Stimulated activated CD8-positive, alpha-beta memory T cell treated with anti-CD3 and anti-CD28 coated beads, Interleukin-4, amount 100 ng/mL, for 1 hour (primary cell): ENCODE data around the gene RABL6.
A peak's percentile ranks its signal among the peaks of the same experiment; 100 is the strongest.
"Not testable (repeated sequence)": the region's sequence is repeated elsewhere in the genome, so short reads cannot be mapped to it uniquely, and the experiment has no call there.

Source experiments
- DNase-seq, 2 donors: peaks; one replicate each; pipeline ENCODE4 v3.0.0-alpha.2; 2020; ENCODE audit warnings: low read depth in 2 of 2, low spot score in 1 of 2

The RABL6 gene

DNA sequence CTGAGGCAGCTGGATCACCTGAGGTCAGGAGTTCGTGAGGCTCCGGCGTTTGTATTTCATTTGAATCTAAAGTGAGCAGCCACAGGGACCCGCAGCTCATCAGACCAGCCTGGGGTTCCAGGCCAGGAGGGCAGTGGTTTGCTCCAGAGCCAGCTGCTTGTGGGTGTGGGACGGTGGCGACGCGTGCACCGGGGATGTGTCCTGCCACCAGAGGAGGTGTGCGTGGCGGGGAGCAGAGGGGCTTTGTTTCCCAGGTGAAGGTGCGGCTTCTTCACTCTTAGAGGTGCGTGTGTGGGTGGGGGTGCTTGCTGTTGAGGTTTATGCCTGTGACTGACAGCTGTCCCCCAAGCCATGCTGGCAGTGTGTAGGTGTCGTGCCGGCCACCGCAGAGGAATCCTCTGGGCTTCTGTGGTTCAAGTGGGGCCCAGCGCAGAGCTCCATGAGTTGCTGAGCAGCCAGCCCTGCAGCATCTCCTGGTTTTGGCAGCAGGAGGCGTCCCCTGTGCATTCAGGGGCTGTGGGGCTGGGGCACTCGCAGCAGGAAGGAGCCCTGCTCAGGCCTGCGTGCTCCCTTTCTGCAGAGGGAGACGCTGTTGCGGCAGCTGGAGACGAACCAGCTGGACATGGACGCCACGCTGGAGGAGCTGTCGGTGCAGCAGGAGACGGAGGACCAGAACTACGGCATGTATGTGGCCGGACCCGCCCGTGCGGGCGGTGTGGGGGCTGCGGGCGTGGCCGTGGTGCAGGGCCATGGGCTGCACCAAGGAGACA, 27.6 kb downstream of the RABL6 start:
- no peak for DNase-seq

DNA sequence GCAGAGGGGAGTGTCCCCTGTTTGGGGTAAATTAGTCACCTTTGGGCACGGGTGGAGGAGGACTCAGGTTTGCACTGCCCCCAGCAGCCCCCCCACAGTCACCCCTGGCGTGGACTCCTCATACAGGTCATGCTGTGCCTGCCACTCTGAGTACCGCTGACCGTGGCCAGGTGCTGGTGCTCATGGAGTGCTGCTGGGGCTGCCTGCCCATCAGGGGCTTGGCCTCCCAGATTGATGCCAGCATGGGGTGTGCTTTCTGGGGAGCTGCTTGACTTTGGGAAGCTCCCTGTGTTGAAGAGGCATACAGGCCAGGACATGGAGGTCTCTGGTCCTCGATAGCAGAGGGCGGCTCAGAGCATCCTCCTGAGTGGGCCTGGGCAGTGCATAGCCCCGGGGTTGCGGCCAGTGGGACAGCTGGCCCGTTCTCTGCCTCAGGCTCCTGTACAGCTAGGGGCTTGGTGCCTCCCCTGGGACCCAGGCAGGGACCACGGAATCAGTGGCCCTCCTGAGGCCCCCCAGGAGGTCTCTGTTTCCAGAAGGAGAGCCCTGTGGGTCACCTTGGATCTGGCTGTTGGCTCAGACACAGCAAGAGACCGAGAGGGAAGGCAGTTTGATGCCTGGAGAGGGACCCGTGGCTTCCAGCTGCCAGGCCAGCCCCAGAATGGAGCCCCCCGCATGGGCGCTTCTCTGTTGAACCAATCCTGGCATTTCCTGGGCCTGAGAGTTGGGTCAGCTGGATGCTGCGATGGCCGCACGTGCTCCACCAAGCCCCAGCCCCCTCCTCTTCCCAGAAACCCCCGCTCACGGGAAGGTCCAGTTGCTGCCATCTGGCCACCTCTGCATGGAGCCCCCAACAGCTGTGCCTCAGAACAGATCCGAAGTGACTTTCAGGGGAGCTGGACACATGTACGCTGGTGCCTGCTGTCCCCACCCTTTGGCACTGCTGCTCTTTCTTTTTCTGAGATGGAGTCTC, 28.5 kb downstream of the RABL6 start:
- DNase-seq, result no peak

DNA sequence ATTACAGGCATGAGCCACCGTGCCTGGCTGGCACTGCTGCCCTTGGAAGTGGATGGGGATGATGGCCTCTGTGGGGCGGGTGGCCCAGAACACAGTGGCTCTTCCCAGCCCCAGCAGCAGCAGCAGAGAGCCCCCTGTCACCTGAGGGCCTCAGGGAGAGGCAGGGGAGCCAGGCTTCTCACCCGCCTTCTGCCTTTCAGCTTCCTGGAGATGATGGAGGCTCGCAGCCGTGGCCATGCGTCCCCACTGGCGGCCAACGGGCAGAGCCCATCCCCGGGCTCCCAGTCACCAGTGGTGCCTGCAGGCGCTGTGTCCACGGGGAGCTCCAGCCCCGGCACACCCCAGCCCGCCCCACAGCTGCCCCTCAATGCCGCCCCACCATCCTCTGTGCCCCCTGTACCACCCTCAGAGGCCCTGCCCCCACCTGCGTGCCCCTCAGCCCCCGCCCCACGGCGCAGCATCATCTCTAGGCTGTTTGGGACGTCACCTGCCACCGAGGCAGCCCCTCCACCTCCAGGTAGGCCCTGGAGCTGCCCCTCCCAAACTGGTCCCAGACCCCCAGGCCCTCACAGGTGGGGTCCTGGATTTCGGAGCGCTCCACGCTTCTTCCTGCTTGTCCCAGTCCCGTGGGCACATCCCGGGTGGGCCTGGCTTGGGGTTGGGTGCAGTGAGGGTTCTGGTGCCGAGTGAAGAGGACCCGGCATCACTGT, 29.6 kb downstream of the RABL6 start:
- no peak for DNase-seq

DNA sequence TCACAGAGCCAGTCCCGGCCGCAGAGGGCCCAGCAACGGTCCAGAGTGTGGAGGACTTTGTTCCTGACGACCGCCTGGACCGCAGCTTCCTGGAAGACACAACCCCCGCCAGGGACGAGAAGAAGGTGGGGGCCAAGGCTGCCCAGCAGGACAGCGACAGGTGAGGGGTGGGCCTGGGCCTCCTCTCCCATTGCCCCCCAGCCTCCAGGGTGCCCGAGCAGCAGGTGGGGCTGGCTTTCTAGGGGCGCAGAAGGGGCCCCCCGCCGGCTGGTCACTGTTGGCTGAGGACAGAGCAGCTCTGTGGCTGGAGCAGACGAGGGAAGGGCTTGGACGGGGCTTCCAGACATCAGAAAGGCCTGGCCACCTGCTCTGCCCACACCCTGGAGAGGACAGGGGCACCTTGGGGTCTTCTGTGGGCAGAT, 30.1 kb downstream of the RABL6 start:
- not testable (repeated sequence) for DNase-seq

DNA sequence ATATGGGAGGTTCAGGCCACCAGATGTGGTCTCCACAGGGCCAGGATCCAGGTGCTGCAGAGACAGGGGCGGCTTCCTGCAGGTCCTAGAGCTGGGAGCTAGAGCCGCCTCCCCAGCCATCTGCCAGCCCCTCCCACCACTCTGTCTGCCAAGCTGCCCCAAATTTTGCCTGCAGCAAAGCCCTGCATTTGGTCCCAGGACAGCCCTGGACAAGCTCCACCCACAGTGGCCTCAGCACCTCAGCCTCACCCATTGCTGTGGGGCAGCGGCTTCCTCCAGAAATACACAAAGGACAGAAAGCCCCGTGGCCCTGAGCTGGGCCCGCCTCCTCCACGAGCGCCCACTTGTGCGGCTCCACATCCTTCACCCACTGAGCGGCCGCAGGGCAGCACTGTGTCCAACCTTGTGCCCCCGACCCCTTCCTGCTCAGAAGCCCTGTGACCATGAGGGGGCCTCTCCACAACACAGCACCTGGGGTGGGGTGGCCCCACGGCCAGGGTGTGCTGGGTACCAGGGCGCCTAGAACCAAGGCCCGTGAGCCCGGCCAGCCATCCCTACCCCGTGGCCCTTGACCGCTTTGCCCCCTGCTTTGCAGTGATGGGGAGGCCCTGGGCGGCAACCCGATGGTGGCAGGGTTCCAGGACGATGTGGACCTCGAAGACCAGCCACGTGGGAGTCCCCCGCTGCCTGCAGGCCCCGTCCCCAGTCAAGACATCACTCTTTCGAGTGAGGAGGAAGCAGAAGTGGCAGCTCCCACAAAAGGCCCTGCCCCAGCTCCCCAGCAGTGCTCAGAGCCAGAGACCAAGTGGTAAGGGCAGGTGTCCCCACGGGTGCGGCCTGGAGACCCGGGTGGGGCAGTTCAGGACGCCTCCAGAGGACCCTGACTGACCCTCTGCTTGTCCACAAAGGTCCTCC, 30.8 kb downstream of the RABL6 start:
- DNase-seq, result no peak

DNA sequence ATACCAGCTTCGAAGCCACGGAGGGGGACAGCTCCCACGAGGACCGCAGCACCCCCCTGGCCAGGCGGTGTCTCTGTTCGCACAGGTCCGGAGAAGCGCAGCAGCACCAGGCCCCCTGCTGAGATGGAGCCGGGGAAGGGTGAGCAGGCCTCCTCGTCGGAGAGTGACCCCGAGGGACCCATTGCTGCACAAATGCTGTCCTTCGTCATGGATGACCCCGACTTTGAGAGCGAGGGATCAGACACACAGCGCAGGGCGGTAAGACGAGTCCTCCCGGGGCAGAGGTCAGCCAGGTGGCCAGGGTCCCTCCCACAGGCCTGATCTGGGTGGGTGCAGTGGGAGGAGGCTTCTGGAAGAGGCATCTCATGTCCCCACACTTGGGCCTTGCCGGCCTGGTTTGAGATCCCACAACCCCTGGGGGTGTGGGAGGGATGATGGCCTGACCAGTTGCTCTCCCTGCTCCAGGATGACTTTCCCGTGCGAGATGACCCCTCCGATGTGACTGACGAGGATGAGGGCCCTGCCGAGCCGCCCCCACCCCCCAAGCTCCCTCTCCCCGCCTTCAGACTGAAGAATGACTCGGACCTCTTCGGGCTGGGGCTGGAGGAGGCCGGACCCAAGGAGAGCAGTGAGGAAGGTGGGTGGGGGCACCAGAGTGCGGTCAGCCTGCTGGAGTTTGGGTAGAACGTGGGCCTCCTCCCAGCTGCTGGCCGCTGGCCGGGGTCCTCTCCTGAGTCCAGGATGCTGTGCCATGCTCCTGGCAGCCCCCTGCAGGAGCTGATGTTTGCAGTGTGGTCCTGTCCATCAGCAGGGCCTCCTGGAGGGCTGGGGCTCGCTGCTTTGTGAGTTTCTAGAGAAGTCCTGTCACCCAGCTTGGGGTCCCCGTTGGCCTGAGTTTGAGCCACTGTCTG, 31.7 kb downstream of the RABL6 start:
- no peak for DNase-seq

DNA sequence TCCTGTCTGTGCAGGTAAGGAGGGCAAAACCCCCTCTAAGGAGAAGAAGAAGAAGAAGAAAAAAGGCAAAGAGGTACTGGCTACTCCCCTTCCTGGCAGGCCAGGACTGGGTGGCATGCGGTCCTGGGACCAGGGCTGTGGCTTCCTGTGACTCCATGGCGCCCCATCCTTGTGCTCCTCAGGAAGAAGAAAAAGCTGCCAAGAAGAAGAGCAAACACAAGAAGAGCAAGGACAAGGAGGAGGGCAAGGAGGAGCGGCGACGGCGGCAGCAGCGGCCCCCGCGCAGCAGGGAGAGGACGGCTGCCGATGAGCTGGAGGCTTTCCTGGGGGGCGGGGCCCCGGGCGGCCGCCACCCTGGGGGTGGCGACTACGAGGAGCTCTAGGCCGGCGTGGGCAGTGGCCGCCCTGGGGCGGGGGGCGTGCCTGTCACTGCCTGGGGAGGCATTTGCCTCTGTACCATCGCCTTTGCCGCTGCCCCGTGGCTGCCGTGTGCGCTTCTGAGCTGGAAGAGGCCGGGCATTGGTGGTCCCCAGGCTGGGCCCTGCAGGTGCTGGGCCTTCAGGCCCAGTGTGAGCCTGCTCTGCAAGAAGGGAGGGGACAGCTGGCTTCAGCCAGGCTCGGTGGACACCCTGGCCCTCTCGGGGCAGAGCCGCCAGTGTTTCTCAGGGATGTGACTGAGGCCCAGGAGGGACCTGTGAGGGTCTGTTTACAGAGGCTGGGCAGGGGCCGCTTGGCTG, 32.6 kb downstream of the RABL6 start:
- no peak for DNase-seq

DNA sequence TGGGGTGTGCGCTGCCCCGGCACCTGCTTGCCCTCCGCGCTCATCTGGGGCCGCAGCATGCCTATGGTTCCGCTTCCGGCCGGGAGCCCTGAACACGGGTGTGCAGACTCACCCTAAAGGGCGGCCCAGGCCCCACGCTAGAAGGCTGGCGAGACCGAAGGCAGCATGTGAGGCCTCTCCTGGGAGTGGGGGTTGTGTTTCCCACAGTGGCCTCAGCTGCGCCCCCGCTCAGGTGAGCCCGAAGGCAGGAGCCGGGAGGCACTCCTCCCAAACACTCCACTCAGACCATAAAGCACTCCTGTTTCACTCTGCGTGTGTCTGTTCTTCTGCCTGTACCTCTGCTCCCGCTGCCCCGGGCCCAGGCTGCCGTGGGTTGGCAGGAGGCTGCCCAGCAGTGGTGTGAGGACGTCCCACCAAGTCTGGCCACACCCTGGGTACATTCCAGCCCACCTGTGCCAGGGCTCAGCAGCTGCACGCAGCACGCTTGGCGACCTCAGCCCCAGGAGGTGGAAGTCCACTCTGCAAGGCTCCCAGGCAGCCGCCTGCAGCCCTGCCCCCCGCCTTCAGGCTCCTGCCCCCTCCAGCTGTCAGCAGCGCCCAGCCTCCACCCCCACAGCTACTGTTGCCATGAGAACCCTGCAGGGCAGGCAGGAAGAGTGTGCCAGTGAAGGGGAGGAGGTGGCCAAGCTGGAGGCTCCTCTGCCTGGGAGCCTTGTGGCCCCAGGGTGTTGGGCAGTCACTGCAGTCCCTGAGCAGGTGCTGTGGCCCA, 33.3 kb downstream of the RABL6 start:
- no peak for DNase-seq

DNA sequence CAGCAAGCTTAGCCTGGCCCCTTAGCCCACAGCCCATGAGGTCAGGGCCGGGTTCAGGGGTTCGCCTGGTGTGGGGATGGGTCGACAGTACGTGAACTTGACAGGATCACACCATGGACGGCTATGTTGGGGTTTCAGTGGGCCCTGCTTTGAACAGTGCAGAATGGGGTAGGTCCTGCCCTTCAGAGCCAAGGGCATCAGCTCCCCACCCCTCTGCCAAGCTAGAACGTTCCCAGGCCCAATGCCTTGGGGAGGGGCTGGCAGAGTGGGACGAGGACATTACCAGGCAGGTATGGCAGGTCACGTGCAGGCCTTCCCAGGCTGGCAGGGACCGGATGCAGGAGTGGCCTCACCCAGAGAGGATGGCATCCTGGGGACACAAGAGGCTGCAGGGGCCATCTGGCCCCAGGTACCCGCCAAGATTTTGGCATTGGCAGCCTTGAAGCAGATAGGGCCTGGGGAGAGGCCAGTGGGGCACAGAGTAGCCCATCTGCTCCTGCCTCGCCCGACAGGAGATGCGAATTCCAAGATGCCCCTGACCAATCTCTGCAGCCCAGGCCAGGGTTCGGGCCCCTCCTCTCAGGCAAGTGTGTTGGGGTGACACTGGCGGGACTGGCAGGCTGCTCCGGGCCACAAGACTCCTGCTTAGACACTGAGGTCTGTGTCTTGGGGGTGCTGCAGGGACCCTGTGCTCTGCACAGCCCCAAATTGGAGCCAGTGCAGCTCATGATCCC, 34.1 kb downstream of the RABL6 start:
- DNase-seq, result not testable (repeated sequence)

DNA sequence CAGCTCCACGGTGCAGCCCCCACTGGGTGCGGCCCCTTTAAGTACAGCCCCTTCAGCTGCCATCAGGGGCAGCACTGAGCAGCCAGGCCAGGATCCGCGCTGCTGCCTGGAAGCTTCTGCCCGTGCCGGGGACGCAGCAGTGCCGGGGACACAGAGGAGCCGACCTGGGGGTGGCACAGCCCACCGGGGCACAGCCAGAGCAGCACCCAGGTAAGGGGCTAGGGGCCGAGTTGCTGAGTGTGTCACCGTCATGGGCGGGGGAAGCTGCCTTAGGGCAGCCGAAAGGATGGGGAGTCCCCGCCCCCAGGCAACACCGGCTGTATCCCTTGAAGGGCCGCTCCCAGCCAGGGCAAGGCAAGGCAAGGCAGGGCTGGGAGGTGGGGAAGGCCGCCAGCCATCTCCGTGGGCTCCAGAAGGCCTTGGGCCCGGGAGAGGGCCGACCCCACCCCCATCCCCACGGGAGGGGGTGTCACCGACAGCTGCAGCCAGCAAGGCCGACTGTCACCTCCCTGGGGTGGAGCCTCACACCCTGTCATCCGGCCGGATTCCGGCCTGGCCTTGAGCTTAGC, 34.7 kb downstream of the RABL6 start, which contains the start of gene AJM1:
AJM1 (plus strand) TSS at position 99 of the 569 bp plus-strand sequence. CDS start 1,937 bp downstream, outside the sequence.
- peak; percentile 47 to 61 for DNase-seq

DNA sequence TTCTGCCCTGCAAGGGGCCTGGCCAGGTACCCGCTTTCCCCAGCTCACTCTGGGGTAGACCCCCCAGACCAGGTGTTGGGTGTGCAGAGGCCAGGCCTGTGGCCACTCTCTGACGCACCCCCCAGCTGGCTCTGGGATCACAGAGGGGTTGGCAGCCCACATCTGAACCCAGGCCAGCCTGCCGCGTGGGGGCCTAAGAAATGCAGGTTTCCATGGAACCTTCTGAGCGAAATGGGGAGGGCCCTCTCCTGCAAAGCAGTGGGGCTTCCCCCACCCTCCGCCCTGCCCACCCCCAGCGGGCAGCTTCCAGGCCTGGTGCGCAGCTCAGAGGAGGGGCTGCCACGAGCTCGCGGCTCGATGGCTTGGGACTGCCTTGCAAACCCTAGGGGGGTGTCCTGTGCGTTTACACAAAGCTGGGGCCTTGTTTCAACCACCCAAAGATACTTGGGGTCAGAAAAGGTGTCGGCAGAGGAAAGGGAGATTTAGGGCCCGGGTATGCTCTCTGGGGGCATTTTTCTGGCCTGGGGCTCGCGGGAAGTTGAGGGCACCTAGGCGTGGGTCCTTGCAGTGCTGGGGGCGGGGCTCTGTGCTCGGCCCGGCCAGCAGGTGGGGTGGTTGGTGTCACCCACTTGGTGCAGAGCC, 35.5 kb downstream of the RABL6 start:
- DNase-seq, result not testable (repeated sequence)

DNA sequence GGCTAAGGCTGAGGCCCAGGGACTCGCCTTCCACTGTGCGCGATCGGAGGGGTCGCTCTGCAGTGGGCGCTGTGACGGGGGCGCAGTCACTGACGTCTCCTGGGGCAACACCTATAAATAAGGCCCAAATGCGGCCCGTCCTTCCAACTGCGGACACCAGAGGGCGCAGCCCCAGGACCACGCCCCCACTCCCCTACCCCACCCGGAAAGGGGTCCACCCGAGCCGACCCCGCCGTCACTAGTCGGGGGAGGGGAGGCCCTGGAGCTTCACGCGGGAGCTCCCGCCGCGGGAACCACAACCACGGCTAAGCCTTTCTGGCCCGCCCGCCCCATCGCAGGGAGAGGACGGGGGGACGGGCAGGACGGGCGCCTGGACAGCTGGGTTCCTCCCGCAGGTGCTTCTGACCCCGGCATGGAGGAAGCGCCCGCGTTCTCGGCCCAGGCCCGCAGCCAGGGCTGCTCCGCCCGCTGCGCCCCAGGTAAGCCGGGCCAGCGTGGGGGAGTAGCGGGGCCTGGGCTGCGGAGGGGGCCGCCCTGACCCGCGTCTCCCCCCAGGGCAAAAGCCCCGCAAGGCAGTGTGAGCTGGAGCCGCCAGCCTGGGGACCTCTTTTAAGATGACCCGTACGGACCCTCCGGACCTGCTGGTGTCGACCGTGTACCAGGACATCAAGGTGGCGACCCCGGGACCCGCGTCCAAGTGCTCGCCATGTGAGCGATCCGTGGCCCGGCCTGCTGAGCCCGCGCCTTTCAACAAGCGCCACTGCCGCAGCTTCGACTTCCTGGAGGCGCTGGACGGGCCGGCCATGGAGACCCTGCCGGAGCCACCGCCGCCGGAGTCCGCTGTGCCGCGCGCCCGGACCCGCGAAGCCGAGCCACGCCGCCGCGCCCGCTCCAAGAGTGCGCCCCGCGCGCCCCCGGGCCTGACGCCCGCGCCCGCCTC, 36.3 kb downstream of the RABL6 start:
- DNase-seq, result peak in 1 of 2 donors; percentile 29

DNA sequence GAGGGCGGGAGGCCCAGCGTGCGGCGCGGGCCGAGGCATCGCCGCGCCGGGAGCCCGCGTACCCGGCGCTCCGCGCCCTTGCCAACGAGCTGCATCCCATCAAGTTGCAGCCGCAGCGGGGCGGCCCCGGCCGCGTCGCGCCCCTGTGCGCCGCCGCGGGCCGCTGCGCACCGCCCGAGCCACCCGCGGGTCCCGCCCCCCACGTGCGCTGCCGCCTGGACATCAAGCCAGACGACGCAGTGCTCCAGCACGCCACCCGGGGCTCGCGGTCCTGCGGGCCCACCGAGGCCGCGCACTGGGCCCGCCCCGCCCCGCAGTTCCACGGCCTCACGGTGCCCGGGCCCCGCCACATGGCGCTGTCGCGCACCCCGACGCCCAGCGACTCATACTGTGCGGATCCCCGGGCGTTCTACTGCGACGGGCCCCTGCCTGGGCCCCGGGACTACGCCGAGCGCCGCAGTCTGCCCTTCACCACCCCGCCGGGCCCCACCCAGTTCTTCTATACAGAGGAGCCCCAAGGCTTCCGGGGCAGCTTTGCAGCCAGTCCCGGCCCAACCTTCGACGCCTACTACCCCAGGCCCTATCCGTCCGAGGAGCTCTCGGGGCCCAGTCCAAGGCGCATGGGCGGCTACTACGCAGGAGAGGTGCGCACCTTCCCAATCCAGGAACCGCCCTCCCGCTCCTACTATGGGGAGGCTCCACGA, 37.2 kb downstream of the RABL6 start:
- no peak for DNase-seq

DNA sequence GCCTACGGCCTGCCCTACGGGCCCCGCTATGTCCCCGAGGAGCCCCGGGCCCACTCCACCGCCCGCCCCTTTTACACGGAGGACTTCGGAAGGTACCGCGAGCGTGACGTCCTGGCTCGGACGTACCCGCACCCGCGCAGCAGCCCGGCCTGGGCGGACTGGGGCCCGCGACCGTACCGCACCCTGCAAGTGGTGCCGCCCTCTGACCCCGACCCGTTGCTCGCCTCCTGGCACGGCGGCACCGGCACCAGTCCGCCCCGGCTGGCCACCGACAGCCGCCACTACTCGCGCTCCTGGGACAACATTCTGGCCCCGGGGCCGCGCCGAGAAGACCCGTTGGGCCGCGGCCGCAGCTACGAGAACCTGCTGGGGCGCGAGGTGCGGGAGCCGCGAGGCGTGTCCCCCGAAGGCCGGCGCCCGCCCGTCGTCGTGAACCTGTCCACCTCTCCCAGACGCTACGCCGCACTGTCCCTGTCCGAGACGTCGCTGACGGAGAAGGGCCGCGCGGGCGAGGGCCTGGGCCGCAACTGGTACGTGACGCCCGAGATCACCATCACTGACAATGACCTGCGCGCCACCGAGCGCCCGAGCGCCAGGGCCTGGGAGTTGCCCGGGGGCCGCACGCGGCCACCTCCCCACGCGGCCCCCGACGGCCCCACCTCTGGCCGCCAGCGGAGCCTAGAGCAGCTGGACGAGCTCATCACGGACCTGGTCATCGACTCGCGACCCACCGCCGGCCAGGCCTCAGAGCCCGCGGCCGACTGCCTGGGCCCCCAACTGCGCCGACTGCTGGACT, 37.9 kb downstream of the RABL6 start:
- DNase-seq, result no peak
